Nephron progenitor cell (in vitro differentiated cells): ENCODE results near the gene NASP.
A peak's percentile ranks its signal among the peaks of the same experiment; 100 is the strongest.

ENCODE experiments used
- DNase-seq: peaks from one replicate; pipeline ENCODE4 v3.0.0; 2021
- H3K27ac Mint-ChIP-seq: 2 replicates; pipeline ENCODE4 v1.8.0; 2021; ENCODE audit warnings: mild to moderate bottlenecking, moderate library complexity, mixed read lengths
- H3K27me3 Mint-ChIP-seq: 2 replicates; pipeline ENCODE4 v1.8.0; 2021; ENCODE audit warnings: mild to moderate bottlenecking, low read depth, mixed read lengths; ENCODE audit not compliant: poor library complexity
- H3K36me3 Mint-ChIP-seq: 2 replicates; pipeline ENCODE4 v1.8.0; 2021; ENCODE audit warnings: low read depth, mixed read lengths
- H3K4me1 Mint-ChIP-seq: 2 replicates; pipeline ENCODE4 v1.8.0; 2021; ENCODE audit warnings: mixed read lengths
- H3K4me3 Mint-ChIP-seq: 2 replicates; pipeline ENCODE4 v1.8.0; 2021; ENCODE audit warnings: mild to moderate bottlenecking, moderate library complexity, mixed read lengths
- H3K9me3 Mint-ChIP-seq: 2 replicates; pipeline ENCODE4 v1.8.0; 2021; ENCODE audit warnings: mild to moderate bottlenecking, moderate library complexity, mixed read lengths
- TF ChIP-seq, protein P1 (sequence below): fragments of 200-600 bp; sonication (generic); IDR thresholded peaks from 2 replicates; pipeline ENCODE4 v1.5.0; 2021; ENCODE audit warnings: antibody characterized with exemption

Gene NASP

DNA sequence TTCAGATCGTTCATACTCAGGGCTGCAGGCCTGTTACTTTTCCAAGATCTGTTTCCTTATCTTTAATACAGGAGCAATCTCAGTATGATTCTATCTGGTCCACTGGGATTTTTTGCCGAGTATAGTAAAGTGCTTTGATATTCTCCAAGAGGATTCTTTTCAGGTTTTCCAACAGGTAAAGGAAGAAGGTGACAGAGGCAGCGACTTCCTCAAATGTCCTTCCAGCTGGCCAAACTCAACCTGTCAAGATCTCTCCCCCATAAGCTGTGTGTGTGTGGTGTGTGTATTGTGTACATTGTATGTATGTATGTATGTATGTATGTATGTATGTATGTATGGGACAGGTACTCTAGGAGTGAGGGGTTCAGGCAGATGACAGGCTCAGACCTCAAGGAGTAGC, 32.2 kb upstream of the NASP start:
- H3K27ac Mint-ChIP-seq: no peak overlapping the region
- TF ChIP-seq, protein P1, sequence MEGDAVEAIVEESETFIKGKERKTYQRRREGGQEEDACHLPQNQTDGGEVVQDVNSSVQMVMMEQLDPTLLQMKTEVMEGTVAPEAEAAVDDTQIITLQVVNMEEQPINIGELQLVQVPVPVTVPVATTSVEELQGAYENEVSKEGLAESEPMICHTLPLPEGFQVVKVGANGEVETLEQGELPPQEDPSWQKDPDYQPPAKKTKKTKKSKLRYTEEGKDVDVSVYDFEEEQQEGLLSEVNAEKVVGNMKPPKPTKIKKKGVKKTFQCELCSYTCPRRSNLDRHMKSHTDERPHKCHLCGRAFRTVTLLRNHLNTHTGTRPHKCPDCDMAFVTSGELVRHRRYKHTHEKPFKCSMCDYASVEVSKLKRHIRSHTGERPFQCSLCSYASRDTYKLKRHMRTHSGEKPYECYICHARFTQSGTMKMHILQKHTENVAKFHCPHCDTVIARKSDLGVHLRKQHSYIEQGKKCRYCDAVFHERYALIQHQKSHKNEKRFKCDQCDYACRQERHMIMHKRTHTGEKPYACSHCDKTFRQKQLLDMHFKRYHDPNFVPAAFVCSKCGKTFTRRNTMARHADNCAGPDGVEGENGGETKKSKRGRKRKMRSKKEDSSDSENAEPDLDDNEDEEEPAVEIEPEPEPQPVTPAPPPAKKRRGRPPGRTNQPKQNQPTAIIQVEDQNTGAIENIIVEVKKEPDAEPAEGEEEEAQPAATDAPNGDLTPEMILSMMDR: no peak
- H3K27me3 Mint-ChIP-seq: peaks cover 5% of the 10 kb centered on the region

DNA sequence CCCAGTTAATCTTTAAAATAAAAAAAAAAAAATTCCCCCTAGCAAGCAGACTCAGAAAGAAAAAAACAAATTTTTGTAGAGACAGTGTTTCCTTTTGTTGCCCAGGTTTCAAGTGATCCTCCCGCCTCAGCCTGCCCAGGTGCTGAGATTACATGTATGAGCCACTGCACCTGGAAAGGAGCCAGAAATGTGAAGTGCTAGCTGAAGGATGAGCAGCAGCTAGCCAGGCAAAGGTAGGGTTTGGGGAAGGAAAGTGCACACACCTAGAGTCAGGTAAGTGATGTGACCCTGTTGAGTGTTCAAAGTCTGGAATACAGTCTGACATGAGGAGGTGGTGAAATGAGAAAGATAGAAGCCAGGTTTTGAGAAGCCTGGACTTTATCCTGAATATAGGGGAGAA, 31.5 kb upstream of the NASP start:
- TF ChIP-seq, protein P1: no peak
- Mint-ChIP-seq H3K36me3 (peaks cover 19% of the 10 kb centered on the region), H3K4me1 (peaks cover 30% of the 10 kb centered on the region), H3K9me3 (no peaks in the 10 kb centered on the region), H3K27ac (no peak overlapping the region), H3K4me3 (peak overlapping the region; percentile 98), H3K27me3 (peaks cover 3% of the 10 kb centered on the region)
- DNase-seq: no peak

More for the DNA sequence above, 32.2 kb upstream of the NASP start:
- Mint-ChIP-seq H3K4me1 (peaks cover 27% of the 10 kb centered on the region), H3K36me3 (peaks cover 17% of the 10 kb centered on the region), H3K4me3 (peak overlapping the region; percentile 98), H3K9me3 (no peaks in the 10 kb centered on the region)
- no peak for DNase-seq

DNA sequence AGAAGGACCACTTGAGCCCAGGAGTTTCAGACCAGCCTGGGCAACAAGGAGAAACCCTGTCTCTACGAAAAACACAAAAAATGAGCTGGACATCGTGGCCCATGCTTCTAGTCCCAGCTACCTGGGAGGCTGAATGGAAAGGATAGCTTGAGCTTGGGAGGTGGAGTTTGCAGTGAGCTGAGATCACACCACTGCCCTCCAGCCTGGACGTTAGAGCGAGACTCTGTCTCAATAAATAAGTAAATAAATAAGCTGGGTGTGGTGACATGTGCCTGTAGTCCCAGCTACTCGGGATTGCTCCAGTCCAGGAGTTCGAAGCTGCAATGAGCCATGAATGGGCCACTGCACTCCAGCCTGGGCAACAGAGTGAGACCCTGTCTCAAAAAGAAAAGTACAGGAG, 29.6 kb upstream of the NASP start:
- no peak for DNase-seq
- TF ChIP-seq, protein P1: no peak
- H3K36me3 Mint-ChIP-seq: peaks cover 28% of the 10 kb centered on the region
- H3K27ac Mint-ChIP-seq: no peak overlapping the region
- H3K27me3 Mint-ChIP-seq: no peaks in the 10 kb centered on the region
- peaks cover 36% of the 10 kb centered on the region for H3K4me1 Mint-ChIP-seq
- H3K9me3 Mint-ChIP-seq: no peaks in the 10 kb centered on the region
- no peak overlapping the region for H3K4me3 Mint-ChIP-seq

DNA sequence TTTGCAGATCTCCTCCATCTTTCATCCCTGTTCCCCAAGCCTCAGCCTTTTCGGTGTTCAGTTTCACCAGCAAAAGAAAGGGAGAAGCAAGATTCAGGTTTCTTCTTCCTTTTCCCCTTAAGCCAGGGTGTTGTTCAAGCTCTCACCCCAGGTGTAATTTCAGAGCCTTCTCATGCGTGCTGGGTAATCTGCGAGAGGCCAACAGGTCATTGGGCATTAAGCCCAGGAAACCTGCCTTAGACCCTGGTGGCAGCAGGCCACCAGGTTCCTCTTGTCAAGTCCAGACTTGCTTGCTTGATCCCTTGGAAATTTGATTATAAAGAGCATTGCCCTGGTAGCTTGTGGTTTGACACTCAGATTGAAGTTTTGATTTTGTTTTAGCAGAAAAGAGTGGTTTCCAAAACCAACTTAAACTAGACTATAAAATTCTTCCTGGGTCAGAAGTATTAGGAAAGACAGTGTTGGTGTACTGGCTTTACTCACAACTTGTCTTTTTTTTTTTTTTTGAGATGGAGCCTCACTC, 26.4 kb upstream of the NASP start:
- H3K27ac Mint-ChIP-seq: peak overlapping the region; percentile 99
- DNase-seq: no peak
- TF ChIP-seq, protein P1: no peak

DNA sequence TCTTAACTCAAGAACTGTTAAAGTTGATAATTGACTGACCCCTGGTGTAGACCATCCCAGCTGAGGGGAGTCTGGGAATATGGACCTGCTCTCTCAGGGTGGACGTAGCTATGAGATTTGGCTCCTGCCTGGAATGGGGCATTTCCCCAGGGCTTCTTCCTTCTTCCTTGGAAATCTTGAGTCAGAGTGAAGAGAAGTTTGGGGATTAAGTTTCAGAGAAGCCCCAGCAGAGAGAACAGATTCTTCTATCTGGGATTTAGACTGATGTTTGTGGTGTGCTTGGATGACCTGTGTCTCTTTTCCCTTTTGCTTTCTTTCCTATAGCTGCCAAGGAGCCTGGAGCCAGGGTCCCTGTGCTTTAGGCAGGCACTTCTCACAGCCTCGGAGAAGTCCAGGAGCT, 20.0 kb upstream of the NASP start:
- Mint-ChIP-seq H3K9me3 (no peaks in the 10 kb centered on the region), H3K36me3 (peaks cover 77% of the 10 kb centered on the region), H3K27me3 (no peaks in the 10 kb centered on the region), H3K4me3 (no peak overlapping the region), H3K4me1 (peaks cover 4% of the 10 kb centered on the region), H3K27ac (peak overlapping the region; percentile 75)
- TF ChIP-seq, protein P1: no peak
- DNase-seq: no peak

More for the DNA sequence above, 26.4 kb upstream of the NASP start:
- peaks cover 22% of the 10 kb centered on the region for H3K4me1 Mint-ChIP-seq
- H3K27me3 Mint-ChIP-seq: no peaks in the 10 kb centered on the region
- peak overlapping the region; percentile 44 for H3K4me3 Mint-ChIP-seq
- H3K36me3 Mint-ChIP-seq: peaks cover 51% of the 10 kb centered on the region
- H3K9me3 Mint-ChIP-seq: no peaks in the 10 kb centered on the region

DNA sequence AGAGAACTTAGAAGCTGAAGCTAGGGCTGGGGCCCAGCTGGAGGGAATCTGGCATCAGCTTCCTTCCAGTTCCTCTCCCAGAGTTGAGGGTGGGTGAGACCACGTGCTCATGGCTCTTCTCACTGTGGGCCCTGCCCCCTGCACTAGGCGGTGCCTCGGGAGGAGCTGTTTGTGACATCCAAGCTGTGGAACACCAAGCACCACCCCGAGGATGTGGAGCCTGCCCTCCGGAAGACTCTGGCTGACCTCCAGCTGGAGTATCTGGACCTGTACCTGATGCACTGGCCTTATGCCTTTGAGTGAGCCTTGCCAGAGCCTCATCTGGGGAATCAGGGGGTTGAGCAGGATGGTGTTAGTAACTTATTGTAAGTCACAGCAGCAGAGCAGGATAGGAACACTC, 17.1 kb upstream of the NASP start:
- H3K9me3 Mint-ChIP-seq: no peaks in the 10 kb centered on the region
- no peaks in the 10 kb centered on the region for H3K27me3 Mint-ChIP-seq
- H3K27ac Mint-ChIP-seq: no peak overlapping the region
- no peak overlapping the region for H3K4me3 Mint-ChIP-seq
- H3K36me3 Mint-ChIP-seq: peaks cover 58% of the 10 kb centered on the region
- TF ChIP-seq, protein P1: no peak
- DNase-seq: no peak
- no peaks in the 10 kb centered on the region for H3K4me1 Mint-ChIP-seq
